Endothelial cell (in vitro differentiated cells): ENCODE results near the gene IL10. TPM values are rescaled to one million over a fixed set of nuclear protein-coding genes. Genes with fewer than 3 reads are reported as not detected.
"Not testable (repeated sequence)": the region's sequence is repeated elsewhere in the genome, so short reads cannot be mapped to it uniquely, and the experiment has no call there.

Experiments used
- DNase-seq: peaks from one replicate; pipeline ENCODE4 v3.0.0; 2021; ENCODE audit warnings: low spot score
- H3K27ac Mint-ChIP-seq: one replicate; pipeline ENCODE4 v1.8.0; 2021; ENCODE audit warnings: mixed read lengths, inconsistent platforms; ENCODE audit not compliant: unreplicated experiment
- H3K27me3 Mint-ChIP-seq: one replicate; pipeline ENCODE4 v1.8.0; 2021; ENCODE audit warnings: mild to moderate bottlenecking, moderate library complexity, mixed read lengths, inconsistent platforms; ENCODE audit not compliant: unreplicated experiment
- H3K36me3 Mint-ChIP-seq: one replicate; pipeline ENCODE4 v1.8.0; 2021; ENCODE audit warnings: mild to moderate bottlenecking, low read depth, mixed read lengths, inconsistent platforms; ENCODE audit not compliant: unreplicated experiment
- H3K4me1 Mint-ChIP-seq: one replicate; pipeline ENCODE4 v1.8.0; 2021; ENCODE audit warnings: mild to moderate bottlenecking, mixed read lengths, inconsistent platforms; ENCODE audit not compliant: unreplicated experiment
- H3K4me3 Mint-ChIP-seq: one replicate; pipeline ENCODE4 v1.8.0; 2021; ENCODE audit warnings: mild to moderate bottlenecking, mixed read lengths, inconsistent platforms; ENCODE audit not compliant: unreplicated experiment
- H3K9me3 Mint-ChIP-seq: one replicate; pipeline ENCODE4 v1.8.0; 2021; ENCODE audit warnings: mixed read lengths, inconsistent platforms; ENCODE audit not compliant: unreplicated experiment
- total RNA-seq: library from RNA; stranded (reverse); fragmentation: NEBNext Ultra II Directional; extraction: Animal tissue kit (Norgen Biotek cat#: 25700); gene quantifications from one replicate; pipeline ENCODE4 v1.2.1, GENCODE V29; 2021; ENCODE audit not compliant: unreplicated experiment
- TF ChIP-seq, protein P1 (sequence below): fragments of 200-600 bp; sonication (generic); IDR thresholded peaks from one replicate; pipeline ENCODE4 v1.5.0; 2021; ENCODE audit warnings: antibody characterized with exemption; ENCODE audit not compliant: unreplicated experiment

The IL10 gene
- total RNA-seq, 1 donor from 2014 or later = not detected

DNA sequence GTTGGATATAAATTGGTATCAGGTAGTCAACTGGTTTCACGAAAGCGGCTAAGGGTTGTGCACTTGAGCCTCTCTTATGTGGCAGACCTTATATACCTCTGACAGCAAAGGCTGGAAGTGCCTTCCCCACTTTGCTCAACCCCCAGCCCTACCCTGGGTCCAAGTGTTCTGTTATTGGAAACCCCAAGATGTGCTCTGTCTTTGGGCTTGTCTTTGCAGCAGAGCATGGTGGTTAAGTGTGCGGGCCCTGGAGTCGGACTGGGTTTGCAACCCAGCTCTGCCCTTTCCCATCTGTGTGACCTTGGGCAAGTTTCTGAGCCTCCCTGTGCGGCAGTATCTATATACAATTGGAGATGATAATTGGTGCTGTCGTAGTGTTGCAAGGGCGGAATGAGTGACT is 11.2 kb upstream of the IL10 start:
- no peak overlapping the region for H3K27ac Mint-ChIP-seq
- H3K36me3 Mint-ChIP-seq = no peaks in the 10 kb centered on the region
- H3K27me3 Mint-ChIP-seq = peaks cover 3% of the 10 kb centered on the region
- H3K4me3 Mint-ChIP-seq = no peak overlapping the region
- no peaks in the 10 kb centered on the region for H3K4me1 Mint-ChIP-seq
- H3K9me3 Mint-ChIP-seq = no peaks in the 10 kb centered on the region
- DNase-seq = no peak
- TF ChIP-seq, protein P1, sequence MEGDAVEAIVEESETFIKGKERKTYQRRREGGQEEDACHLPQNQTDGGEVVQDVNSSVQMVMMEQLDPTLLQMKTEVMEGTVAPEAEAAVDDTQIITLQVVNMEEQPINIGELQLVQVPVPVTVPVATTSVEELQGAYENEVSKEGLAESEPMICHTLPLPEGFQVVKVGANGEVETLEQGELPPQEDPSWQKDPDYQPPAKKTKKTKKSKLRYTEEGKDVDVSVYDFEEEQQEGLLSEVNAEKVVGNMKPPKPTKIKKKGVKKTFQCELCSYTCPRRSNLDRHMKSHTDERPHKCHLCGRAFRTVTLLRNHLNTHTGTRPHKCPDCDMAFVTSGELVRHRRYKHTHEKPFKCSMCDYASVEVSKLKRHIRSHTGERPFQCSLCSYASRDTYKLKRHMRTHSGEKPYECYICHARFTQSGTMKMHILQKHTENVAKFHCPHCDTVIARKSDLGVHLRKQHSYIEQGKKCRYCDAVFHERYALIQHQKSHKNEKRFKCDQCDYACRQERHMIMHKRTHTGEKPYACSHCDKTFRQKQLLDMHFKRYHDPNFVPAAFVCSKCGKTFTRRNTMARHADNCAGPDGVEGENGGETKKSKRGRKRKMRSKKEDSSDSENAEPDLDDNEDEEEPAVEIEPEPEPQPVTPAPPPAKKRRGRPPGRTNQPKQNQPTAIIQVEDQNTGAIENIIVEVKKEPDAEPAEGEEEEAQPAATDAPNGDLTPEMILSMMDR = no peak

DNA sequence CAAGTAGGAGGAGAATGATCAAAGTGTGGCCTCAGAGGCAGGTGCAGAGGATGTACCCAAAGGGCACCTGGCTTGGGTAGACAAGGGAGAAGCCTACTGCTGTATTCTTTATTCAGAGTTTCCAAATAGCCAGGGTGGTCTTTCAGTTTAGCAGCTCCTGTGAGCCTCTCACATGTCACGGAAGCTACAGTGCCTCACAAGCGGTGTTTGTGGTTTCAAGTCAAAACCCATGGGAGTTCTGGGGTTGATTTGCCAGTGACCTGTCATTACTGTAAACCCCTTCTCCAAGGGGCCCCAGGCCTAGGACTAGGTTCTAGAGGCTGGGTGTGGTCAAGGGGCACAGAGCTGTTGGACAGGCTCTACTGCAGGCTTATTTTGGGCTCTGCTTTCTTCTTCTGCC is 10.2 kb upstream of the IL10 start:
- H3K36me3 Mint-ChIP-seq = no peaks in the 10 kb centered on the region
- TF ChIP-seq, protein P1 = no peak
- peaks cover 3% of the 10 kb centered on the region for H3K27me3 Mint-ChIP-seq
- H3K4me1 Mint-ChIP-seq = no peaks in the 10 kb centered on the region
- no peaks in the 10 kb centered on the region for H3K9me3 Mint-ChIP-seq
- no peak for DNase-seq
- no peak overlapping the region for H3K4me3 Mint-ChIP-seq
- H3K27ac Mint-ChIP-seq = no peak overlapping the region

DNA sequence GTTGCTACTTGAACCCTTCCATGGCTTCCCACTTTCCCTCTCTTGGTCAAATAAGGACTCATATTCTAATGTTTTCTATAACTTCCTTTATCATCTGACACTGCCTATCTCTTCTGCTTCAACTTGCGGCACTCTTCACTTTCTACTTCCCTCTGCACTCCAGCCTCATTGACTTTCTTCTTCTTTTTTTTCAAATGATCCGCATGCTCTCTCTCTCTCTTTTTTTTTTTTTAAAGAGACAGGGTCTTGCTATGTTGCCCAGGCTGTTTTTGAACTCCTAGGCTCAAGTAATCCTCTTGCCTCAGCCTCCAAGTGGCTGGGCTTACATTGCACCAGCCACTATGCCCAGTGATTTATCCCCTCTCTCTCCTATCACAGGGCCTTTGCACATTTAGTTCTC is 7.3 kb upstream of the IL10 start:
- no peaks in the 10 kb centered on the region for H3K9me3 Mint-ChIP-seq
- H3K4me1 Mint-ChIP-seq = no peaks in the 10 kb centered on the region
- DNase-seq = no peak
- H3K27me3 Mint-ChIP-seq = peaks cover under 1% of the 10 kb centered on the region
- H3K36me3 Mint-ChIP-seq = no peaks in the 10 kb centered on the region
- no peak overlapping the region for H3K27ac Mint-ChIP-seq
- H3K4me3 Mint-ChIP-seq = no peak overlapping the region
- TF ChIP-seq, protein P1 = no peak

DNA sequence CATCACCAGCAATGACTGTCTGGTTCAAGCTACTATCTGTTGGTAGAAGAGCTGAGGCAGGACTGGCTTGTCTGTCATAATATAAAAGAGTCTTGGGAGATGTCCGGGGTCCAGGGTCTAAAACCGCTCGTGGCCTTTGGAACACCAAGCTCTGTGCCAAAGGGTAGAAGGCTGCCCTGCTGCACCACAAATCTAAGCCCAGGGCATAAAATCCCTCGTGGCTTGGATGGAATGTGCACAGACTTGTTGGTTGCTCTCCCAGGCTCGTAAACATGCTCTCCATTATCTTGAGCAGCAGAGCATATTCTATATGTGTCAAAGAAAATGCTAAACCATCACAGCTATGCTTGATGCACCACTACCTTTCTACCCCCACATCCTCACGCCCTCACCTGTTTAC is 6.6 kb upstream of the IL10 start:
- H3K27me3 Mint-ChIP-seq, H3K4me1 Mint-ChIP-seq, H3K27ac Mint-ChIP-seq, H3K9me3 Mint-ChIP-seq, H3K4me3 Mint-ChIP-seq, H3K36me3 Mint-ChIP-seq, DNase-seq: not testable (repeated sequence)

DNA sequence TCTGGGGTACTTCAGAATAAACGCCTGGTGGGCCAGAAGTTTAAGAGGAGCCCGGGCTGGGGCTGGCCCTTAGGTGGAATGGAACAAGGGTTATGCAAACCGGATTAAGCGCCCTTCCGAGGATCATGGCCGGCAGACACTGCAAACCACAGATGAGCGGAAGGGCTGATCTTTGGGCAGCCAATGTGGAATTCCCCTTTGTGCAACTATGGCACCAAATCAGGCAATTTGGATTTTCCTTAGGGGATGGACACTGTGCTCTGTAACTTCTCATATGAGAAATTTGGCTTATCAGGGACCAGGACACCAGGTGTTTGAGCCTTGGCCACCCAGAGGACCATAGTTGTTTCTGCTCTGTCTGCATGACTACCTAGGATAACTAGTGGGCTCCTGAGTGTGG is 5.7 kb upstream of the IL10 start:
- no peak overlapping the region for H3K4me3 Mint-ChIP-seq
- no peaks in the 10 kb centered on the region for H3K9me3 Mint-ChIP-seq
- peaks cover 4% of the 10 kb centered on the region for H3K27me3 Mint-ChIP-seq
- no peak overlapping the region for H3K27ac Mint-ChIP-seq
- H3K36me3 Mint-ChIP-seq = no peaks in the 10 kb centered on the region
- DNase-seq = no peak
- TF ChIP-seq, protein P1 = no peak
- H3K4me1 Mint-ChIP-seq = no peaks in the 10 kb centered on the region

DNA sequence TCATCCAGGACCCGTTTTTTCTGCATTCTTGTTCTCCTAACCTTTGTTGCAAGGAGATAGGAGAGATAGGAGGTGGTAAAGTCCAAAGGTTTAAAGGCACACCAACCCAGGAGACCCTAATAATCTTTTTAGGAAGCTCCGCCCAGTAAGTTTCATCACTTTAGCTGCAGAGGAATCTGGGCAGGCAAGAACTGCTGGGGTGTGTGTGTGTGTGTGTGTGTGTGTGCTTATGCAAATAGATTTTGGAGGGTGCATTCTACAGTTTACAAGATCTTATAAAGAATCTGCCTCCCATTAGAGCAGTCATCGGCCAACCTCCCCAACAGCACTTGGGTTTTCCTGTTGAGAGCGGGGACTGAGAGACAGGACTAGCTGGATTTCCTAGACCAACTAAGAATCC is 3.9 kb upstream of the IL10 start:
- H3K4me3 Mint-ChIP-seq = no peak overlapping the region
- DNase-seq = no peak
- TF ChIP-seq, protein P1 = no peak
- H3K4me1 Mint-ChIP-seq = peaks cover 8% of the 10 kb centered on the region
- no peaks in the 10 kb centered on the region for H3K36me3 Mint-ChIP-seq
- peaks cover 4% of the 10 kb centered on the region for H3K27me3 Mint-ChIP-seq
- H3K27ac Mint-ChIP-seq = no peak overlapping the region
- H3K9me3 Mint-ChIP-seq = no peaks in the 10 kb centered on the region
